ENCODE data around the gene ELF3.

ELF3 gene

GRCh38 chr1:202014060-202014459 is 3.7 kb downstream of the ELF3 start:
- DNase-seq (ENCODE audit: low read depth), result no peak
- no peak for TF ChIP-seq CTCF (conservative IDR thresholded peaks at IDR 0.05; ENCODE audit: control insufficient read depth, insufficient read depth, low read depth, low read length)
- no peak overlapping the region for H3K4me3 ChIP-seq (ENCODE audit: control insufficient read depth, low read depth, low read length)

- DNase-seq (ENCODE audit: low read depth), result no peak
- no peak for TF ChIP-seq CTCF (conservative IDR thresholded peaks at IDR 0.05; ENCODE audit: control insufficient read depth, insufficient read depth, low read depth, low read length)
- H3K4me3 ChIP-seq (ENCODE audit: control insufficient read depth, low read depth, low read length), result no peak overlapping the region
These were observed 4.7 kb downstream of the ELF3 start for GRCh38 chr1:202014915-202015661.

GRCh38 chr1:202015662-202015937 is 5.2 kb downstream of the ELF3 start:
- TF ChIP-seq CTCF (conservative IDR thresholded peaks at IDR 0.05; ENCODE audit: control insufficient read depth, insufficient read depth, low read depth, low read length), result no peak
- no peak for DNase-seq (ENCODE audit: low read depth)
- no peak overlapping the region for H3K4me3 ChIP-seq (ENCODE audit: control insufficient read depth, low read depth, low read length)

GRCh38 chr1:202016022-202016810 is 5.8 kb downstream of the ELF3 start:
- no peak overlapping the region for H3K4me3 ChIP-seq (ENCODE audit: control insufficient read depth, low read depth, low read length)
- no peak for DNase-seq (ENCODE audit: low read depth)
- no peak for TF ChIP-seq CTCF (conservative IDR thresholded peaks at IDR 0.05; ENCODE audit: control insufficient read depth, insufficient read depth, low read depth, low read length)

GRCh38 chr1:202016811-202017748 is 6.7 kb downstream of the ELF3 start:
- H3K4me3 ChIP-seq (ENCODE audit: control insufficient read depth, low read depth, low read length), result no peak overlapping the region
- TF ChIP-seq CTCF (conservative IDR thresholded peaks at IDR 0.05; ENCODE audit: control insufficient read depth, insufficient read depth, low read depth, low read length), result no peak
- no peak for DNase-seq (ENCODE audit: low read depth)

GRCh38 chr1:202017749-202018467 is 7.5 kb downstream of the ELF3 start:
- no peak for DNase-seq (ENCODE audit: low read depth)
- TF ChIP-seq CTCF (conservative IDR thresholded peaks at IDR 0.05; ENCODE audit: control insufficient read depth, insufficient read depth, low read depth, low read length), result no peak
- H3K4me3 ChIP-seq (ENCODE audit: control insufficient read depth, low read depth, low read length), result no peak overlapping the region
